GM18873 (cell line): ENCODE measurements around the gene ZIC5.

ENCODE experiments used
- ATAC-seq: cut with Tn5 transposase; IDR thresholded peaks from one replicate; pipeline ENCODE4 v1.9.1; 2021; ENCODE audit warnings: mild to moderate bottlenecking, moderate library complexity, moderate number of reproducible peaks; ENCODE audit not compliant: unreplicated experiment, low FRiP score

ZIC5 gene

DNA sequence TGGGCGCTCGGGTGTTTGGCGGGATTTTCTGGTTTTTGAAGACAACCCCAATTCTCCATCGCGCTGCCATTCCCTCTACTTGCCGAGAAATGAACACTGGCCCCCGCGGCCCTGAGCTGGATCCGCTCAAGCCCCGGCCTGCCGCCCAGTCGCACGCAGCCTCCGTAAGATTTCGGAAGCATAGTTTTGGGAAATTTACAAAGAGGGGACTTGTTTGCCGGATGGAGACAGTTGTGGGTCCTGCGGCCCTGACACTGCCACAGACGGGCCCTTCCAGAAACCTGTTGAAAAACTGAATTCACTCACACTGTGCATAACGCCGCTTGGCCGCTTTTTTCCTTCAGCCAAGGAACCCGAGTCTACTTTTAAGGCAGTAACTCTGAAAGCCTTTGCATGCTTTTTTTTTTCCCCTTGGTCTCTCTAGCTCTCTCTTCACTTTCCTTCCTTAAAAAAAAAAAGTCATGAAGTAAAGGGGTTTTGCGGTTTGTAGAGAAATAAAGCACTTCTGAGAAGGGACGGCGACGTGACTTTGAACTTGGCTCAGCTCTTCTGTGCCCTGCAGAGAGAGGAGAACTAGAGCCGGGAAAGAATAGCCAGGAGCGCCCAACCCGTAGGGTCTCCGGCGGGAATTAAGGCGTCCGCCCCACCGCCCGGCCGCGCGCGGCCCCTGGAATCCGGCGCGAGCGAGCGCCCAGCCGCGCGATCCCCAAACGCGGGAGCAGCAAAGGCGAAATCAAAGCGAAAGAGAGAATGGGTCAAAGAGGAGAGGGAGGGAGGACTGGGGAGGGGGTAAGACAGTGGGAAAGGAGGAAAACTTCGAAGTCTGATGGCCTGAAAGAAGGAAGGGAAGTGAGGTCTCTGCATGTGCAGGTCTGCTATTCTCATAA is 6.6 kb upstream of the ZIC5 start:
- no peak for ATAC-seq

DNA sequence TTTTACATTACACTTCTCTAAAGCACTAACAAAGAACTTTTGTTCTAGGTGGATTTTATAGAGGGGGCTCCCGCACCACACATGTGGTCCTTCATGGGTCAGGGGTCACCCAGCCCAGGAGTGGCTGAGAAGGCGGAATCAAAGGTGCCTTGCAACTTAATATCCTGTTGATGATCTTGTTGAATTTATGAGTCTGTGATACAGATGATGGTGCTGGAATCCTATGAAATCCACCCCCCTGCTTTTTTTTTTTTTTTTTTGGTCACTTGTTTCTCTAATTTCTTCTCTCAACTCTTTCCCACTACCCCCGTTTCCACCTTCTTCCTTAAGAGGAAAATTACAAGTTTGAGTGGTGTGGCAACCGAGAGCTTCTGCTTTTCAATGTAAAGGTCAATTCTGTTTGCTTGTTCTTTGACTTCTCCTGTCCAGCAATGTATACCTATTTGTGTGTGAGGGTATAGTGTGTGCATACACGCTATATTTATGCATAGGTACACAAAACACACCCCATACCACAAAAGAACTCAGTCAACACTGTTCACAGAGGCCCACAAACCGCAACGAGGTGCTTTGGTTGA is 5.9 kb upstream of the ZIC5 start:
- no peak for ATAC-seq

GRCh38 chr13:99976575-99976974 is 5.0 kb upstream of the ZIC5 start:
- ATAC-seq = no peak

DNA sequence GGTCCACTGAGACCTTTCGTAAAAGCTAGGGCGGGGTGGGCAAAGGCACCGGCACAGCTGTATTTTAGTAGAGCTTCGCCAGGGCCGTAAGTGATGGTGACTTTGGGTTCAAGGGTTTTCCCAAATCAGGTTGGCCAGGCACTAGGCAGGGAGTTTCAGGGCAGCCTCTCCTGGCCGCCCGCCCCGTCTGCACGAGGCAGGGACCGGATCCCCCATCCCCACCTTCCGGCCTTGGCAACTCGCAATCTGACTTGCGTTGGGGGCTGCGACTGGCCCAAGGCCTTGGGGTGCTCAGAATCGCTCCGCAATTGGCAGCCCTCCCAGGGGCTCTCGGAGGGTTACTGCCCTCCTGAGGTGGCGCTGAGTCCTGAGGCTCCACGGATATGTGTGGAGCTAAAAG is 4.1 kb upstream of the ZIC5 start:
- ATAC-seq = no peak

DNA sequence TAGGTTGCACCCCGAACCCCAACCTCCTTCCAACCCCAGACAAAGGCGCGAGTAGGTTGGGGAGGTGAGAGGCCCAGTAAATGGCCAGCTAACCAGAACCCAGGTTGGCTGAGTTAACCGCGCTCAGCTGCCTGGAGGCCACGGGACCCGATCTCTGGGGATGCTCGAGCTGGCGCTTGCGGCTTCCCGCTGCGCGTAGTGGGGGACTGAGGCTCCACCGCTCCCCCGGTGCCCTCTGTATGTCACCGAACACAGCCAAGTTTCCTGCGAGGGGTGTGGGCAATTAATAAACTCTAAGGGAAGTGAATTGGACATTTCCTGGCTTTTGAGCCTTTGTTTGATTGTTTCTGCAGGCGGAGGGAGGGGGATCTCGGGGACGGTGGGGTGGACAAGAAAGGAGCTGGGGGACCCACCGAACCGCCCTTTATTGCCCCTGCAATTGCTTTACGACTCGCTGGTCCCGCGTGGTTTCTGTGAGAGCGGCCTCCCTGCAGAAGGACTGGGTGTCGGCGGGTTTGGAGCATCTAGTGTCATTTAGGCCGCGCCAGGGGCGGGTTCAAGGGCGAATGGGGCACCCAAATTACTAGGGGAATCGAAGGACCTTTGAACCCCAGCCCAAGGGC is 3.5 kb upstream of the ZIC5 start:
- ATAC-seq = no peak

DNA sequence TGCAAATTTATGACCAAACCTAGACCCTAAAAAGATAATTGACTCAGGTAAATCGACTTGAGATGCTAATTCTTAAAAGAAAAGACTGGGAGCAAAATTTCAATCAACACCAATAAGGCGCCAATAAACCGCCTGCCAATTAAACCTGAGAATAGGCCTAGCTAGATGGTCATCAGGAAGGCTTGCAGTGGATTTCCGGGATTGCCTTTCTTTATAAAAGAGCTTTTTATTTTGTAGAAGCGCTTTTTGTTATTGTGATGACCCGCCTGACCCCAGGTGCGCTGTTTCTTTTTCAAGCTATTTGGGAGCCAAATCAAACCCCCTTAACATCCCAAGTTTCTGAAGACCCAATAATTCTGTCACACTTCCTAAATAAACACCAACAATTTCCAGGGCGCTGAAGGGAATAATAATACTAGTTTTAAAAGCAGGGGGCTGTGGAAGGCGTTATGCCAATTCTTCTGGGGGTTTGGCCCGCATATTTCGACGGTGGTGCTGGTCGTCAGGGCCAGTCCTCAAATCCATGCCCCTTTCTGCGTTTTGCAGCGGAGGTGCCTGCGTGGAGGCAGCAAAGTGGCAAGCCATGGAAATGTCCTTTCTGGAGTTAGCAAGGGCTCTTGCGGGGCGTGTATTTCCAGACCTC is 2.9 kb upstream of the ZIC5 start:
- no peak for ATAC-seq

DNA sequence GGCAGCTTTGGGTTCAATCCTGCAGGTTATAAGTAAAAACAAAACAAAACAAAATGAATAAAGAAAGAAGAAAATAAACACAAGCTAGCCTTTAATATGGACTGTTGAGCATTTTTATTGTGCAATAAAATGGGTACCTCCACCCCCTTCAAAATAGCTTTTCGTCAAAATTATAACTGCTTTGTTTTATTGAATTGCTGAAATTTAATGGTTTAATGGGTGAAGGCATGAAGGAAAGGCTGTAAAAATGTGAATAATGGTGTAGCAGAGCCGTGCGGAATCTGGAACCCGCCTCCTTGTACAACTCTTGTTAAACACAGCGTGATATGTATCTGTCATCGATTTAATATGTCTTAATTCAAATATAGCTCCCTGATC is 2.2 kb upstream of the ZIC5 start:
- ATAC-seq = no peak

DNA sequence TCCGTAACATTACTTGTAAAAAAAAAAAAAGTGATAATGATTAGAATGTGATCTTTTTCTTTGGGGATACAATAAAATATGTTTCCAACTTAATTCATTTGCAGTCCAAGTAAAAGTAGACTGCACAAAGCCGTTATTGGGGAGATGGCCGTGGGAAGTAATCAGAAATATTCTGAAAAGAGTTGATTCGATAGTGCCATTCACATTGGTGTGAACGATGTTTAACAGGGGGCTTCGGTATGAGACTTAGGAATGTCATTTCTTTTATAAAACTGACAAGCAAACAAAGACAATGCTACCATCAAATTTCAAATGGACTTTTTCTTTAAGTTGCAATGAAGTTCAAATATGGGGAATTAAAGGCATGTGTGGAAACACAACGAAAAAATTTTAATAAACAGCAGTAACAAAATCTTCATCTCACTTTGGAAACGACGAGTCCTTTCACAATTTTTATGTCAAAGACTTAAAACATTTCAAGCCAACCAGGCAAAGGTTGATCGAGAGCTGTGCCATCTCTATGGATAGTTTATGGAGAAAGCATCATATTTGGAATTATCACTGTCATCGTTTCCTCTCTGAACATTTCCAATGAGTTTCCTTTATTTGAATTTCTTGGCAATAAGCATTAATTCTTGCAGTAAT is 1.7 kb upstream of the ZIC5 start:
- no peak for ATAC-seq

GRCh38 chr13:99972190-99972731 is 694 bp upstream of the ZIC5 start:
- no peak for ATAC-seq

DNA sequence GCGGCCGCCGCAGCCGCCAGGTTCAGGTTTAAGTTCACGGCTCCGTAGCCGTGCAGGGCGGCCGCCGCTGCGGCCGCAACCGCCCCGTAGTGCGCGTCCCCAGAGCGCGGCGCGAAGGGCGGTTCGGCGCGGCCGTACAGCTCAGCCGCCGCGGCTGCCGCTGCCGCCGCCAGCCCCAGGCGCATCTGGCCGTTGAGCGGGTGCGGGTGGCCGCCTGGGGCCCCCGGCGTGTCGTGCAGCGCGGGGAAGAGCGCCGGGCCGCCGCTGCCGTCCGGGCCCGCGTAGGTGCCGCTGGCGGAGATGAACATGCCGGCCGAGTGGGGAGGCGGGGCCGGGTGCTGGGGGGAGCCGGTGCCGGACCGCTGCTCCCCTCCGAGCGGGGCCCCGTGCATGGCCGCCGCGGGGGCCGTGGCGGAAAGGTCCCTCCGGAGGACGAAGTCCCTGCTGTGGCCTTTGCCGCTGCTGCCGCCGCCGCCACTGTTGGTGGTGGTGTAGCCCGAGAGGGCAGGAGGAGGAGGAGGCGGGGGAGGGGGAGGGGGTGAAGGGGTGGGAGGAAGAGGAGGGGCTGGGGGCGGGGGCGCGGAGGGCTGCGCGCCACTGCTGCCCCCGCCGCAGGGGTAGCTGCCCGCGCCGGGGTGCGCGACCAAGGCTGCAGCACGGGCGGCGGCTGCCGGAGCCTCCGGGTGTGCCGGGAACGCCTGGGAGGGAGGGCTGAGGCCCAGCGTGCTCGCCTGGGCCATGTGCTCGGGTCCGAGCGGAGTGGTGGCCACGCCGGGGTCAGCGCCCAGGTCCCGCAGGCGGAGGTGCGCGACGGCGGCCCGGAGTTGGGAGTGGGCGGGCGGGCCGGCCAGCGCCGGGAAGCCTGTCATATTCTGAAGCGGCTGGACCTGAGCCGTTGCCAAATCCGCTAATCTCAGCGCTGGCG is 654 bp downstream of the ZIC5 start:
- ATAC-seq = no peak

- no peak for ATAC-seq
These were observed 1.5 kb downstream of the ZIC5 start for GRCh38 chr13:99969919-99970650.

- no peak for ATAC-seq
These were observed 2.1 kb downstream of the ZIC5 start for GRCh38 chr13:99969453-99969918.

DNA sequence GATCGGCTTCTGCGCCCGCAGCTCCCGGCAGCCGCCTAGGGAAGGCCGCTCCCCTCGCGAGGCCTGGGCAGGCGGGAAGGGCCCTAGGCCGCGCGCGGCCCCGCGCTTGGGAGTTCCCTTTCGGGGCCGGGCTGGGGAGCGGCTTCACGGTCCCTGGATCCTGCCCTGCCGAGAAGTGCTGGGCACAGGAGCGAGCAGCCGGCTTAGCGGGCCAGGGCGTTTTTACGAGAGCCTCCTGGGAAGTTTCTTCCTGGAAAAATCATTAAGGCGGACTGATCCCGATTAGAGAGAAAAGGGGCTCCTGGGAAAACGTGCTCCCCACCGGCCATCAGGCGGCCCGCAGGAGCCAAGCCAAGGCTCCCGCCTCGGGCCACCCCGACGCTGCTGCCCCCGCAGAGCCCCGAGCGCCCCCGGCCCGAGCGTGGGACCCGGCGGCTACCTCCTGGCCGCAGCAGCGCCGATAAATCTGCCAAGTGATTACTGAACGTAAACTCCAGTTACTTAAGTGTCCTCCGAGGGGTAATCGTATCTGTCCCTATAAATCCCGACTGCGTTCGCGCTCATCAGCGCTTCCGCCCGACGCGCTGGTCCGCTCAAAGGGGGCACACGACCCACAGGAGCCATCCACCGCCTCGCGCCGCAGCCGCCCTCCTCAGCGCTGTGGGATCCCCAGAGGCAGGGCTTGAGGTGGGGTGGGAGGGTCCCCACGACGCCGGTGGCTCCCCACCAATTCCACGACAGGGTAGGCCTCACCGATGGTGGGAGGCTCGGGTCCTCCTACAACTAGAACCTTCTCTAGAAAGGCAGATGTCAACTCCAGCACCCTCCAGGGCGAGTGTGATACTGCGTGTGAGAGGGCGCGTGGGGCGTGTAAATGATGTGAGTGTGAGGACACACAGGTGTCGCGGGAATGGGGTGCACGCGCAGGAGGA is 2.8 kb downstream of the ZIC5 start:
- no peak for ATAC-seq

- ATAC-seq = no peak
These were observed 3.6 kb downstream of the ZIC5 start for GRCh38 chr13:99967869-99968520.

DNA sequence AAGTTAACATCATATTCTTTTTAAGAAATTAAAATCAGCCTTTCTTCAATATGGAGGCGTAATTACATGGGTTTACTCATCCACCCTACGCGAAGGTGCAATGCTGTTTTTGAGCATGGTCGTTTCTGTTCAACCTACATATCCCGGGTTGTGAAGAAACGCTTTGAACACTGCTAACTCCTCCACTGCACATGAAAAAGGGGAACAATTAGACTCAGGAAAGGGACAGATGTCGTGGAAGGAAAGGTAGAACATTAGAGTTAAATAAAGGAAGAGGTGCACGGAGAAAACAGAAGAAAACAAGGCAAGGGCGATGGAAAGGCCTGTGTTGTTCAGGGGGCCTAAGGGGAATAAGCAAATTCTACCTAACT is 4.1 kb downstream of the ZIC5 start:
- ATAC-seq = no peak

GRCh38 chr13:99966064-99966805 is 5.3 kb downstream of the ZIC5 start:
- ATAC-seq = no peak
